ENCODE measurements around the gene WSCD1. TPM values are rescaled to one million over a fixed set of nuclear protein-coding genes. Genes with fewer than 3 reads are reported as not detected.

WSCD1 gene
- total RNA-seq, 1 experiment from 2014 or later: 57.0 TPM

DNA sequence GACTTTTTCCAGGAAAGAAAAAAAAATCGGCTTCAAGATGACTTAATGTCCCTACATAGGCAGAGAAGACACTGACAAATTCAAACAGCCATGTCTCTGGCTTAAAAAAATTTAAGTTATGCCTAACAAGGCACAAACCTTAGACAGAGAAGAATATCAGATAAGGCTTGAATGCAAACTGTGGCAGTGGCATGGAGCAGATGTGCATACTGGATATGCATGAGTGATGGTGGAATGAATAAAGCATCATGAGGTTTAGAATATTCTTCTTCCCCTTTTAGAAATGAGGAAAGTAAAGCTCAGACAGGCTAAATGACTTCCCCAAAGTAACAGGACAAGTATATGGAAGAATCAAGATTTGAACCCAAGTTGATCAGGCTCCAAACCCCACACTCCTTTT lies 23.2 kb upstream of the WSCD1 start:
- H3K27me3 ChIP-seq (ENCODE audit: low read length): no peaks in the 10 kb centered on the region
- ChIA-PET CTCF (no interaction called here), POLR2A (ENCODE audit: unreplicated experiment) (no interaction called here)
- H3K4me3 ChIP-seq (ENCODE audit: low read length): no peak overlapping the region
- no peak overlapping the region for H3K9ac ChIP-seq (ENCODE audit: low read length)
- no peaks in the 10 kb centered on the region for H4K20me1 ChIP-seq (ENCODE audit: low read length)
- no peak for ATAC-seq
- TF ChIP-seq, protein P1, sequence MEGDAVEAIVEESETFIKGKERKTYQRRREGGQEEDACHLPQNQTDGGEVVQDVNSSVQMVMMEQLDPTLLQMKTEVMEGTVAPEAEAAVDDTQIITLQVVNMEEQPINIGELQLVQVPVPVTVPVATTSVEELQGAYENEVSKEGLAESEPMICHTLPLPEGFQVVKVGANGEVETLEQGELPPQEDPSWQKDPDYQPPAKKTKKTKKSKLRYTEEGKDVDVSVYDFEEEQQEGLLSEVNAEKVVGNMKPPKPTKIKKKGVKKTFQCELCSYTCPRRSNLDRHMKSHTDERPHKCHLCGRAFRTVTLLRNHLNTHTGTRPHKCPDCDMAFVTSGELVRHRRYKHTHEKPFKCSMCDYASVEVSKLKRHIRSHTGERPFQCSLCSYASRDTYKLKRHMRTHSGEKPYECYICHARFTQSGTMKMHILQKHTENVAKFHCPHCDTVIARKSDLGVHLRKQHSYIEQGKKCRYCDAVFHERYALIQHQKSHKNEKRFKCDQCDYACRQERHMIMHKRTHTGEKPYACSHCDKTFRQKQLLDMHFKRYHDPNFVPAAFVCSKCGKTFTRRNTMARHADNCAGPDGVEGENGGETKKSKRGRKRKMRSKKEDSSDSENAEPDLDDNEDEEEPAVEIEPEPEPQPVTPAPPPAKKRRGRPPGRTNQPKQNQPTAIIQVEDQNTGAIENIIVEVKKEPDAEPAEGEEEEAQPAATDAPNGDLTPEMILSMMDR (conservative IDR thresholded peaks at IDR 0.05; ENCODE audit: low read depth, low read length): no peak
- TF ChIP-seq EZH2phosphoT487 (IDR thresholded peaks at IDR 0.05; ENCODE audit: borderline replicate concordance, low read length): no peak
- TF ChIP-seq EZH2 (IDR thresholded peaks at IDR 0.05; ENCODE audit: low read length, unreplicated experiment): no peak
- intact Hi-C loops (cut with micrococcal nuclease): no loop called here
- no peaks in the 10 kb centered on the region for H3K79me2 ChIP-seq (ENCODE audit: low read length)
- no peaks in the 10 kb centered on the region for H3F3A ChIP-seq (ENCODE audit: low read length, unreplicated experiment)
- no peak overlapping the region for H3K4me2 ChIP-seq (ENCODE audit: low read length)
- no peaks in the 10 kb centered on the region for H3K36me3 ChIP-seq (ENCODE audit: low read depth, low read length)
- BruUV-seq (replicated peaks): no TSS peak
- no peak overlapping the region for H2AFZ ChIP-seq (ENCODE audit: low read length)
- no peak for DNase-seq
- H3K27ac ChIP-seq (ENCODE audit: low read length): no peak overlapping the region
- no peaks in the 10 kb centered on the region for H3K4me1 ChIP-seq (ENCODE audit: insufficient read depth, low read length)
- H3K9me2 ChIP-seq (replicated peaks; ENCODE audit: low read length): no peaks in the 10 kb centered on the region
- H3K9me3 ChIP-seq (ENCODE audit: low read length): no peaks in the 10 kb centered on the region

DNA sequence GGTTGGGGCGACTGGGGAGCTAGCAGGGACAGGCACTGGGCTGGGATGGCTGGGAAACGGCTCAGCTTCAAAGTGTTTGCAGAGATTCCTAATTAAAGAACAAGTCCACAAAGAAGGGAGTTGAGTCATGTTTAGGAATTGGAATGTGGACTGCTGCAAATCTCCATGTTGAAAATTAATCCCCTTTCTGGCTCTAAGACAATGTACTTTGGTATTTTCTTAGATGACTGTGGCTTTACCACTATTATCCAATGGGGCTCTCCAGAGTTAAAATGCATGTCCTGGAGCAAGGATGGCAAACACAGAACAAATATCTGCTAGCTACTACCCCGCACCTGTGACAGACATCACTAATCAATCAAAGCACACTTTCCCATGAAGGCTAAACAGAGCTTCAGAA lies 22.2 kb upstream of the WSCD1 start:
- Histone ChIP-seq H3K4me1 (ENCODE audit: insufficient read depth, low read length) (peaks cover under 1% of the 10 kb centered on the region; the same call in 1 of the 2 replicates), H3K4me2 (ENCODE audit: low read length) (no peak overlapping the region), H4K20me1 (ENCODE audit: low read length) (no peaks in the 10 kb centered on the region), H3K36me3 (ENCODE audit: low read depth, low read length) (no peaks in the 10 kb centered on the region), H3K9me2 (replicated peaks; ENCODE audit: low read length) (no peaks in the 10 kb centered on the region), H3K79me2 (ENCODE audit: low read length) (no peaks in the 10 kb centered on the region), H3K9me3 (ENCODE audit: low read length) (no peaks in the 10 kb centered on the region), H3F3A (ENCODE audit: low read length, unreplicated experiment) (no peaks in the 10 kb centered on the region), H2AFZ (ENCODE audit: low read length) (no peak overlapping the region), H3K4me3 (ENCODE audit: low read length) (no peak overlapping the region), H3K27me3 (ENCODE audit: low read length) (no peaks in the 10 kb centered on the region), H3K9ac (ENCODE audit: low read length) (no peak overlapping the region), H3K27ac (ENCODE audit: low read length) (no peak overlapping the region)
- DNase-seq: no peak
- TF ChIP-seq, protein P1 (conservative IDR thresholded peaks at IDR 0.05; ENCODE audit: low read depth, low read length): no peak
- TF ChIP-seq EZH2 (IDR thresholded peaks at IDR 0.05; ENCODE audit: low read length, unreplicated experiment) (no peak), EZH2phosphoT487 (IDR thresholded peaks at IDR 0.05; ENCODE audit: borderline replicate concordance, low read length) (no peak)
- ChIA-PET CTCF (no interaction called here), POLR2A (ENCODE audit: unreplicated experiment) (no interaction called here)
- intact Hi-C loops (cut with micrococcal nuclease): no loop called here
- ATAC-seq: no peak
- BruUV-seq (replicated peaks): no TSS peak

DNA sequence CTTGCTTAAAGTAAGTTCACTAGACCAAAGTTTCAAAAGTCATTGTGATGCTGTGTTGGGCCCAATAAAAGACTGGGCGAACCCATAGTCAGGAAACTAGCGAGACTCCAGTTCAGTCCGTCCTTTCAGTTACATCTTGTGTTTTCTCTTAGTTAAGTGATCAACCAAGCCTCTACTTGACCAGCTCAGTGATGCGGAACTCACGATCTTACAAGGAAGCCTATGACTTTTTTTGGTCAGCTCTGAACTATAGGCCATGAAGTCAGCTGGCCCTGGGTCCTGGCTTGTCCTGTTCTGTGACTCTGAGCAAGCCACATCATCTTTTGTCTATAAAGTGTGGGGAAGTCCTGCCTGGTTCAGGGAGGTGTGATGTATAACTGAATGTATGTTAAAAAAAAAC lies 21.7 kb upstream of the WSCD1 start:
- no peak for DNase-seq
- no peaks in the 10 kb centered on the region for H3F3A ChIP-seq (ENCODE audit: low read length, unreplicated experiment)
- BruUV-seq (replicated peaks): no TSS peak
- H3K4me2 ChIP-seq (ENCODE audit: low read length): no peak overlapping the region
- peaks cover 6% of the 10 kb centered on the region for H3K4me1 ChIP-seq (ENCODE audit: insufficient read depth, low read length)
- H2AFZ ChIP-seq (ENCODE audit: low read length): no peak overlapping the region
- no peaks in the 10 kb centered on the region for H3K9me3 ChIP-seq (ENCODE audit: low read length)
- H3K4me3 ChIP-seq (ENCODE audit: low read length): no peak overlapping the region
- no peaks in the 10 kb centered on the region for H3K36me3 ChIP-seq (ENCODE audit: low read depth, low read length)
- ATAC-seq: no peak
- H3K9ac ChIP-seq (ENCODE audit: low read length): no peak overlapping the region
- intact Hi-C loops (cut with micrococcal nuclease): no loop called here
- H3K79me2 ChIP-seq (ENCODE audit: low read length): no peaks in the 10 kb centered on the region
- no peaks in the 10 kb centered on the region for H4K20me1 ChIP-seq (ENCODE audit: low read length)
- TF ChIP-seq EZH2phosphoT487 (IDR thresholded peaks at IDR 0.05; ENCODE audit: borderline replicate concordance, low read length) (no peak), EZH2 (IDR thresholded peaks at IDR 0.05; ENCODE audit: low read length, unreplicated experiment) (no peak)
- TF ChIP-seq, protein P1 (conservative IDR thresholded peaks at IDR 0.05; ENCODE audit: low read depth, low read length): no peak
- POLR2A ChIA-PET (ENCODE audit: unreplicated experiment): no interaction called here
- CTCF ChIA-PET: no interaction called here
- no peak overlapping the region for H3K27ac ChIP-seq (ENCODE audit: low read length)
- H3K27me3 ChIP-seq (ENCODE audit: low read length): no peaks in the 10 kb centered on the region
- H3K9me2 ChIP-seq (replicated peaks; ENCODE audit: low read length): no peaks in the 10 kb centered on the region
